GM12878 (cell line): Measurements from ENCODE around the gene STX16. TPM values are rescaled to one million over a fixed set of nuclear protein-coding genes. Genes with fewer than 3 reads are reported as not detected.

Source experiments
- ATAC-seq: fragments of 200-7000 bp; cut with Tn5 transposase; 3 replicates; pipeline ENCODE4 v1.9.1; 2020; ENCODE audit warnings: mild to moderate bottlenecking, moderate library complexity
- BruUV-seq: library from RNA; stranded (reverse); fragments of 400-500 nt; replicated peaks from 2 replicates; lab custom pipeline; 2021; lab: Mats Ljungman, UMichigan
- CTCF ChIA-PET: fragments of 300-600 bp; sonication (Branson Sonifier 250); formaldehyde crosslinking; extraction: SDS; loops from one replicate; lab custom pipeline; 2021; ENCODE audit warnings: inconsistent platforms; lab: Yijun Ruan, JAX
- POLR2A ChIA-PET: fragments of 350-600 bp; formaldehyde crosslinking; extraction: SDS; loops from one replicate; lab custom pipeline; 2021; ENCODE audit warnings: inconsistent platforms; lab: Charles Lee
- RAD21 ChIA-PET: fragments of 300-600 bp; sonication (Branson Sonifier 250); formaldehyde crosslinking; loops from one replicate; lab custom pipeline; 2023; ENCODE audit warnings: antibody characterized with exemption; ENCODE audit not compliant: unreplicated experiment; lab: Charles Lee
- SMC1A ChIA-PET: fragments of 300-600 bp; sonication (Branson Sonifier 250); formaldehyde crosslinking; loops from one replicate; lab custom pipeline; 2023; ENCODE audit not compliant: unreplicated experiment, uncharacterized antibody; lab: Charles Lee
- DNase-seq: peaks from one replicate; pipeline ENCODE4 v3.0.0-alpha.2; 2011; ENCODE audit warnings: low read depth, low spot score
- FAIRE-seq: peaks from 3 replicates; lab custom pipeline; 2011; peaks lifted over from hg19 to GRCh38; lab: Jason Lieb, UNC
- H2AFZ ChIP-seq: 2 replicates; pipeline ENCODE4 v1.6.0; 2011; ENCODE audit warnings: low read depth, low read length, control low read depth; ENCODE audit not compliant: control insufficient read depth
- H3K27ac ChIP-seq: 2 replicates; pipeline ENCODE4 v1.5.1; 2011; ENCODE audit warnings: control low read depth; ENCODE audit not compliant: control insufficient read depth, insufficient read depth
- H3K27me3 ChIP-seq, 2 experiments: replicated peaks in 1 of 2; 2 replicates each; pipeline versions ENCODE4 v1.6.0 to v1.6.1; 2011; ENCODE audit warnings: low read length in 1 of 2; ENCODE audit not compliant: control insufficient read depth in 2 of 2, insufficient read depth in 2 of 2
- H3K36me3 ChIP-seq, 2 experiments: 2 replicates each; pipeline ENCODE4 v1.5.1; 2011; ENCODE audit warnings: low read length in 1 of 2; ENCODE audit not compliant: control insufficient read depth in 2 of 2, insufficient read depth in 2 of 2
- H3K4me1 ChIP-seq: 2 replicates; pipeline ENCODE4 v1.6.1; 2011; ENCODE audit warnings: mild to moderate bottlenecking, low read length, moderate library complexity, mixed read lengths; ENCODE audit not compliant: control insufficient read depth, insufficient read depth
- H3K4me2 ChIP-seq: 2 replicates; pipeline ENCODE4 v1.6.0; 2011; ENCODE audit warnings: control low read depth; ENCODE audit not compliant: control insufficient read depth, insufficient read depth
- H3K4me3 ChIP-seq: fragments of 200-600 bp; sonication (generic); 2 replicates; pipeline ENCODE4 v1.5.1; 2016
- H3K79me2 ChIP-seq: 2 replicates; pipeline ENCODE4 v1.6.0; 2011; ENCODE audit warnings: low read length; ENCODE audit not compliant: control insufficient read depth, insufficient read depth
- H3K9ac ChIP-seq: 2 replicates; pipeline ENCODE4 v1.8.0; 2011; ENCODE audit warnings: low read length, control low read depth, mixed read lengths; ENCODE audit not compliant: control insufficient read depth, insufficient read depth
- H3K9me3 ChIP-seq: replicated peaks from 3 replicates; pipeline ENCODE4 v1.5.1; 2011; ENCODE audit warnings: mild to moderate bottlenecking, low read length; ENCODE audit not compliant: control insufficient read depth, insufficient read depth
- H4K20me1 ChIP-seq: 2 replicates; pipeline ENCODE4 v1.6.0; 2011; ENCODE audit not compliant: control insufficient read depth, insufficient read depth
- BACH1 ChIP-seq: fragments of 450-650 bp; IDR thresholded peaks from 2 replicates; pipeline ENCODE4 v1.6.1; 2017; ENCODE audit warnings: mild to moderate bottlenecking, borderline replicate concordance
- BRCA1 ChIP-seq: IDR thresholded peaks from 2 replicates; pipeline ENCODE4 v1.6.1; 2011; ENCODE audit warnings: low read depth, low read length, improper control_type of control experiment
- EZH2 ChIP-seq: IDR thresholded peaks from 2 replicates; pipeline ENCODE4 v1.6.1; 2012; ENCODE audit warnings: low read depth, mild to moderate bottlenecking, control low read depth, inconsistent platforms, low read length, borderline replicate concordance; ENCODE audit not compliant: control insufficient read depth
- FOXK2 ChIP-seq: fragments of 450-650 bp; IDR thresholded peaks from 2 replicates; pipeline ENCODE4 v1.6.1; 2017; ENCODE audit warnings: mild to moderate bottlenecking, moderate library complexity
- FOXM1 ChIP-seq: IDR thresholded peaks from 2 replicates; pipeline ENCODE4 v1.6.1; 2012; ENCODE audit warnings: low read depth, mild to moderate bottlenecking, inconsistent platforms, low read length, moderate library complexity
- HDGF ChIP-seq: fragments of 450-650 bp; IDR thresholded peaks from 2 replicates; pipeline ENCODE4 v1.6.1; 2016; ENCODE audit warnings: antibody characterized with exemption
- IKZF1 ChIP-seq: fragments of 450-650 bp; conservative IDR thresholded peaks from 2 replicates; pipeline ENCODE4 v1.6.1; 2017; ENCODE audit warnings: antibody characterized with exemption, mild to moderate bottlenecking
- KAT2A ChIP-seq: conservative IDR thresholded peaks from 2 replicates; pipeline ENCODE4 v1.6.1; 2011; ENCODE audit warnings: low read depth, low read length; ENCODE audit not compliant: control insufficient read depth
- NFIC ChIP-seq: IDR thresholded peaks from 2 replicates; pipeline ENCODE4 v1.6.1; 2012; ENCODE audit warnings: low read depth, mild to moderate bottlenecking, inconsistent platforms, low read length, moderate library complexity
- PAX5 ChIP-seq: IDR thresholded peaks from 2 replicates; pipeline ENCODE4 v1.6.1; 2011; ENCODE audit warnings: low read depth, low read length, borderline replicate concordance
- RELA ChIP-seq: fragments of 450-650 bp; IDR thresholded peaks from 2 replicates; pipeline ENCODE4 v1.8.0; 2014; ENCODE audit warnings: borderline replicate concordance; ENCODE audit not compliant: partially characterized antibody
- SIN3A ChIP-seq: IDR thresholded peaks from 2 replicates; pipeline ENCODE4 v1.6.1; 2012; ENCODE audit warnings: low read depth, low read length, improper control_type of control experiment
- SMARCA5 ChIP-seq: fragments of 450-650 bp; IDR thresholded peaks from 2 replicates; pipeline ENCODE4 v1.6.1; 2017; ENCODE audit warnings: mild to moderate bottlenecking
- SREBF1 ChIP-seq: IDR thresholded peaks from 2 replicates; pipeline ENCODE4 v1.6.1; 2012; ENCODE audit warnings: mild to moderate bottlenecking, low read length
- ZNF622 ChIP-seq: fragments of 450-650 bp; IDR thresholded peaks from 2 replicates; pipeline ENCODE4 v1.6.1; 2017; ENCODE audit warnings: mild to moderate bottlenecking, inconsistent platforms
- ZSCAN29 ChIP-seq: fragments of 450-650 bp; IDR thresholded peaks from 2 replicates; pipeline ENCODE4 v1.6.1; 2017; ENCODE audit warnings: mild to moderate bottlenecking, moderate library complexity
- WGBS: methylation state at CpG from one replicate; pipeline ENCODE4 v1.1.6; 2016; ENCODE audit warnings: low lambda C conversion rate; ENCODE audit not compliant: insufficient replicate concordance, insufficient coverage; ENCODE audit errors: missing lambda C conversion rate; 5-methylcytosine and 5-hydroxymethylcytosine counted together
- in situ Hi-C: fragments of 300-500 bp; cut with MboI; formaldehyde crosslinking; loops from 9 replicates; pipeline ENCODE4 v1.14.3; 2018; ENCODE audit warnings: mixed read lengths
- intact Hi-C: fragments of 100-400 bp; cut with micrococcal nuclease; formaldehyde crosslinking; loops from one replicate; pipeline ENCODE4 v1.14.2; 2022; ENCODE audit not compliant: unreplicated experiment
- polyA plus RNA-seq, 11 experiments: library from polyadenylated mRNA; depleted of rRNA in 4 of 11; unstranded in 6 of 11; stranded (reverse) in 5 of 11; fragments of >200 nt; fragmentation: Nextera tagmentation in 4 of 11; fragmentation: Illumina TruSeq in 1 of 11; extraction: Ambion mirVana in 4 of 11; extraction: Trizol in 1 of 11; gene quantifications; 1 replicate in 1 of 11; 2 replicates in 10 of 11; pipeline versions ENCODE4 v1.2.1 to v1.2.3, GENCODE V29; 2011 to 2016; ENCODE audit warnings: inconsistent platforms in 2 of 11, missing spikeins in 2 of 11, low read depth in 1 of 11
- total RNA-seq, 4 experiments: library from RNA; depleted of rRNA in 3 of 4; stranded (reverse); fragments of >200 nt in 3 of 4; fragmentation: Illumina TruSeq in 1 of 4; extraction: Trizol in 1 of 4; gene quantifications; 2 replicates each; pipeline versions ENCODE4 v1.2.1 to v1.2.3, GENCODE V29; 2013 to 2021
- TF ChIP-seq, protein P1 (sequence below): fragments of 450-650 bp; IDR thresholded peaks from 2 replicates; pipeline ENCODE4 v1.6.1; 2017; ENCODE audit warnings: mild to moderate bottlenecking
- TF ChIP-seq, protein P2 (sequence below): IDR thresholded peaks from 2 replicates; pipeline ENCODE4 v1.6.1; 2012; ENCODE audit warnings: low read depth, low read length, improper control_type of control experiment
- TF ChIP-seq, protein P3 (sequence below): IDR thresholded peaks from 2 replicates; pipeline ENCODE4 v1.6.1; 2011; ENCODE audit warnings: borderline replicate concordance, low read depth, mild to moderate bottlenecking, moderate library complexity, low read length; ENCODE audit not compliant: insufficient read depth, poor library complexity, severe bottlenecking

Gene STX16
- total and polyA plus RNA-seq, 10 of the 15 experiments (the other 5 are each of a cell fraction or from before 2014, with no cell fraction given): 6.3 to 68.4 (median 35.8) TPM

DNA sequence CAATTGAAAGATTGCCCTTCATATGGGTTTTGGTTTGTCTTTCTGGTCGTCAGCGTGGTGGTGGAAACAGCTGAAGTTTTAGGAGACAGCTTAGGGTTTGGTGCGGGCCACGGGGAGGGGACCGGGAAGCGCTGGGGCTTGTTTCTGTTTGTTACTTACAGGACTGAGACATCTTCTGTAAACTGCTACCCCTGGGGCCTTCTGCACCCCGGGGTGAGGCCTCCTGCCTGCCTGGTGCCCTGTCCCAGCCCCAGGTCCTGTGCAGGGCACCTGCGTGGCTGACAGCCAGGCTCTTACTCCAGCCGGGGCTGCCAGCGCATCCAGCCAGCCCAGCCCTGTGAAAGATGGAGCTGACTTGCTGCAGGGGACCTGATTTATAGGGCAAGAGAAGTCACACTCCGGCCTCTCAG is 64.3 kb downstream of the STX16 start:
- in situ Hi-C loops: no loop called here
- BruUV-seq: TSS peak; percentile 65
- Histone ChIP-seq H3K27me3 (no peaks in the 10 kb centered on the region), H3K4me1 (no peaks in the 10 kb centered on the region), H3K4me2 (no peak overlapping the region), H3K36me3 (no peaks in the 10 kb centered on the region), H3K79me2 (no peaks in the 10 kb centered on the region), H3K4me3 (no peak overlapping the region), H3K27ac (no peak overlapping the region), H3K9ac (no peak overlapping the region), H4K20me1 (no peaks in the 10 kb centered on the region), H2AFZ (no peak overlapping the region), H3K9me3 (no peaks in the 10 kb centered on the region)
- FAIRE-seq (no peak), ATAC-seq (no peak), DNase-seq (no peak)
- ChIA-PET POLR2A (no interaction called here), CTCF (no interaction called here), SMC1A (no interaction called here), RAD21 (no interaction called here)
- TF ChIP-seq ZSCAN29 (no peak), EZH2 (no peak), NFIC (no peak), BRCA1 (no peak), BACH1 (no peak), SMARCA5 (no peak), ZNF622 (no peak), FOXM1 (no peak), RELA (no peak), KAT2A (no peak), PAX5 (no peak), HDGF (no peak), IKZF1 (no peak), SIN3A (no peak), FOXK2 (no peak), SREBF1 (no peak)
- TF ChIP-seq, protein P1, sequence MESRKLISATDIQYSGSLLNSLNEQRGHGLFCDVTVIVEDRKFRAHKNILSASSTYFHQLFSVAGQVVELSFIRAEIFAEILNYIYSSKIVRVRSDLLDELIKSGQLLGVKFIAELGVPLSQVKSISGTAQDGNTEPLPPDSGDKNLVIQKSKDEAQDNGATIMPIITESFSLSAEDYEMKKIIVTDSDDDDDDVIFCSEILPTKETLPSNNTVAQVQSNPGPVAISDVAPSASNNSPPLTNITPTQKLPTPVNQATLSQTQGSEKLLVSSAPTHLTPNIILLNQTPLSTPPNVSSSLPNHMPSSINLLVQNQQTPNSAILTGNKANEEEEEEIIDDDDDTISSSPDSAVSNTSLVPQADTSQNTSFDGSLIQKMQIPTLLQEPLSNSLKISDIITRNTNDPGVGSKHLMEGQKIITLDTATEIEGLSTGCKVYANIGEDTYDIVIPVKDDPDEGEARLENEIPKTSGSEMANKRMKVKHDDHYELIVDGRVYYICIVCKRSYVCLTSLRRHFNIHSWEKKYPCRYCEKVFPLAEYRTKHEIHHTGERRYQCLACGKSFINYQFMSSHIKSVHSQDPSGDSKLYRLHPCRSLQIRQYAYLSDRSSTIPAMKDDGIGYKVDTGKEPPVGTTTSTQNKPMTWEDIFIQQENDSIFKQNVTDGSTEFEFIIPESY: no peak
- TF ChIP-seq, protein P2, sequence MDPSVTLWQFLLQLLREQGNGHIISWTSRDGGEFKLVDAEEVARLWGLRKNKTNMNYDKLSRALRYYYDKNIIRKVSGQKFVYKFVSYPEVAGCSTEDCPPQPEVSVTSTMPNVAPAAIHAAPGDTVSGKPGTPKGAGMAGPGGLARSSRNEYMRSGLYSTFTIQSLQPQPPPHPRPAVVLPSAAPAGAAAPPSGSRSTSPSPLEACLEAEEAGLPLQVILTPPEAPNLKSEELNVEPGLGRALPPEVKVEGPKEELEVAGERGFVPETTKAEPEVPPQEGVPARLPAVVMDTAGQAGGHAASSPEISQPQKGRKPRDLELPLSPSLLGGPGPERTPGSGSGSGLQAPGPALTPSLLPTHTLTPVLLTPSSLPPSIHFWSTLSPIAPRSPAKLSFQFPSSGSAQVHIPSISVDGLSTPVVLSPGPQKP: no peak
- TF ChIP-seq, protein P3, sequence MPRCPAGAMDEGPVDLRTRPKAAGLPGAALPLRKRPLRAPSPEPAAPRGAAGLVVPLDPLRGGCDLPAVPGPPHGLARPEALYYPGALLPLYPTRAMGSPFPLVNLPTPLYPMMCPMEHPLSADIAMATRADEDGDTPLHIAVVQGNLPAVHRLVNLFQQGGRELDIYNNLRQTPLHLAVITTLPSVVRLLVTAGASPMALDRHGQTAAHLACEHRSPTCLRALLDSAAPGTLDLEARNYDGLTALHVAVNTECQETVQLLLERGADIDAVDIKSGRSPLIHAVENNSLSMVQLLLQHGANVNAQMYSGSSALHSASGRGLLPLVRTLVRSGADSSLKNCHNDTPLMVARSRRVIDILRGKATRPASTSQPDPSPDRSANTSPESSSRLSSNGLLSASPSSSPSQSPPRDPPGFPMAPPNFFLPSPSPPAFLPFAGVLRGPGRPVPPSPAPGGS: no peak
- intact Hi-C loops: no loop called here
- WGBS: 84% methylated on average over 11 of the region's 11 CpGs
